GM19043 (cell line): Measurements from ENCODE around the gene COL7A1.
"Not testable (repeated sequence)": the region's sequence is repeated elsewhere in the genome, so short reads cannot be mapped to it uniquely, and the experiment has no call there.

Source experiments
- ATAC-seq: cut with Tn5 transposase; IDR thresholded peaks from one replicate; pipeline ENCODE4 v1.9.1; 2021; ENCODE audit warnings: low read depth; ENCODE audit not compliant: unreplicated experiment

Gene COL7A1

GRCh38 chr3:48565186-48565585 lies 29.9 kb downstream of the COL7A1 start:
- no peak for ATAC-seq

- ATAC-seq = no peak
These were observed 30.5 kb downstream of the COL7A1 start for GRCh38 chr3:48564667-48565066.

GRCh38 chr3:48564022-48564421 lies 31.1 kb downstream of the COL7A1 start:
- ATAC-seq = no peak

GRCh38 chr3:48563382-48563918 lies 31.7 kb downstream of the COL7A1 start, which contains the start of gene UCN2:
UCN2 (minus strand) TSS chr3:48563781; CDS start chr3:48563124, 657 bp downstream.
- ATAC-seq = no peak

GRCh38 chr3:48562367-48563095 lies 32.6 kb downstream of the COL7A1 start:
- no peak for ATAC-seq

GRCh38 chr3:48561045-48561736 lies 33.9 kb downstream of the COL7A1 start:
- ATAC-seq = no peak

- no peak for ATAC-seq
These were observed 34.5 kb downstream of the COL7A1 start for GRCh38 chr3:48560648-48561018.

- ATAC-seq = no peak
These were observed 36.5 kb downstream of the COL7A1 start for GRCh38 chr3:48558493-48559134.

GRCh38 chr3:48556796-48557626 lies 38.1 kb downstream of the COL7A1 start, which contains the start of gene PFKFB4:
PFKFB4 (minus strand) TSS chr3:48556803; CDS start chr3:48556777, 26 bp downstream.
- ATAC-seq = peak; percentile 75

- no peak for ATAC-seq
These were observed 39.0 kb downstream of the COL7A1 start for GRCh38 chr3:48555949-48556795.

GRCh38 chr3:48555231-48555948 lies 39.7 kb downstream of the COL7A1 start:
- no peak for ATAC-seq

- ATAC-seq = no peak
These were observed 41.0 kb downstream of the COL7A1 start for GRCh38 chr3:48553886-48554845.

- no peak for ATAC-seq
These were observed 41.8 kb downstream of the COL7A1 start for GRCh38 chr3:48553361-48553760.

GRCh38 chr3:48552111-48552951 lies 42.8 kb downstream of the COL7A1 start:
- ATAC-seq = no peak

- not testable (repeated sequence) for ATAC-seq
These were observed 43.5 kb downstream of the COL7A1 start for GRCh38 chr3:48551651-48552050.

GRCh38 chr3:48548729-48549705 lies 46.1 kb downstream of the COL7A1 start:
- peak; percentile 51 for ATAC-seq
